Activated gamma-delta T cell treated with Interleukin-2 at 50 U/mL for 16 hours (primary cell): ENCODE measurements around the gene MFSD6.

Experiments
- DNase-seq: peaks from one replicate; pipeline ENCODE4 v3.0.0-alpha.2; 2020

Gene MFSD6

GRCh38 chr2:190534310-190535120, 126.4 kb downstream of the MFSD6 start, which contains the start of gene NEMP2:
Gene NEMP2 (minus strand): TSS chr2:190534722. CDS start chr2:190534655, 67 bp downstream.
- DNase-seq: peak; percentile 81

- no peak for DNase-seq
These were observed 126.9 kb downstream of the MFSD6 start for GRCh38 chr2:190535121-190535439.

- DNase-seq: no peak
These were observed 127.4 kb downstream of the MFSD6 start for GRCh38 chr2:190535586-190535985.

DNA sequence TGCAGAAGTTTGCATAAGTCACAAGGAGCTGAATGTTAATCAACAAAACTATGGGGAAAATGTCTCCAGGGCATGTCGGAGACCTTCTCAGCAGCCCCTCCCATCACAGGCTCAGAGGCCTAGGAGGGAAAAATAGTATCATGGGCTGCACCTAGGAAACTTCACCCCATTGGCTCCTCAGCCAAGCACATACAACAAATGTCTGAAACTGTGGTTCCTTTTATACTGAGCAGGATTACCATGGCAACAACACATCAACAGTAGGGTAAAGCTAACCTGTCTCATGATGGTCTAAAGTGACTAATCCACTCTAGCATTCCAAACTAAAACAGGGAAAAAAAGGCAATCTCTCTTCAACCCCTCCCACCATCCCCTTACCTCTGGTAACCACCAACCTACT, 129.6 kb downstream of the MFSD6 start:
- DNase-seq: no peak

GRCh38 chr2:190538201-190538600, 130.0 kb downstream of the MFSD6 start:
- no peak for DNase-seq

GRCh38 chr2:190540048-190540447, 131.9 kb downstream of the MFSD6 start:
- DNase-seq: no peak

GRCh38 chr2:190545093-190545492, 136.9 kb downstream of the MFSD6 start:
- DNase-seq: no peak

DNA sequence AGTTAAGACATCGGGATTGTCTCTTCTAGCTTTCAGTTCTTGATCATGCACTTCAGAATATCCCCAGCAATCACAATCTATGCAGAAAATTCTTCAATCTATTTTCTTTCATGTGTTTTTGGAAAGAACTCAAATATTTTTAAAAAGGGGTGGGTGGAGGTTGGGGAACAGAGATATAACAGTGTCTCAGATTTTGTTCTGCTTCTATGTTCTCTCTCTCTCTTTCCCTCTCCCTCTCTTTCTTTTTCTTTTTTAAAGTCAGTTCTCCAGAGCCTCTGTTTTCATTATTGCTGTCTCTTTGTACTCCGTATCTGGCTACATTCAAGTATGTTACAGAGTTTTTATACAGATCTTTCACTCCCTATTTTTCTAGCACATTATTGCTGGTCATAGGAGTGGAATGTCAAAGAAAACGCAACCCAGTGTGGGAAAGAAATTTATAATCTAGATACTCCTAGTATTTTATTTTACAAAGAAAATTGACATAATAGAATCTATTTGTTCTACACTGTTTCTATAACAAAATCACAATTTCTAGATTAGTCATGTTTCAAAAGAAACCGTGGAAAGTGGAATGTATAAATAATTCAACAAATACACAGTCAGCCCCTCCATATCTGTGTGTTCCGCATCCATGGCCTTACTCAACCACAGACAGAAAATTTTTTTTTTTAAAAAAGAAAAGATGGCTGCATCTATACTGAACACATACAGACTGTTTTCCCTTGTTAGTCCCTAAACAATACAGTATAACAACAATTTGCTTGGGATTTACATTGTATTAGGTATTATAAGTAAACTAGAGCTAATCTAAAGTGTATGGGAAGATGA, 137.6 kb downstream of the MFSD6 start:
- no peak for DNase-seq

DNA sequence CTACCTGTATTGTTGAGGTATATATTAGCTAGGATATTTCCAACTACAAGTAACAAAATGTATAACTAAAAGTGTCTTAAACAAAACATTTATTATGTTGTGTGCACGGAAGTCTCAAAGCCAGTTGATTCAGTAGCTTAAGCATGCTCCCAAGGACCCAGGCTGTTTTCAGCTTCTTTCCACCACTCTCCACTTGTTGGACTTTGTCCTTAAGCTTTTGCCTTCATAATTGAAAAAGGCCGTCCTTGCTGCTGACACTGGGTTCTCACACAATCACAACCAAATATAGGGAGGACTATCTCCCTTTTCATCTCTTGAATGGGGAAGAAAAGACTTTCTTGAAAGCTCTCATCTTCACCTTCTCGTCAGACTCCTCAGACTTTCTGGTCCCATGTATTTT, 138.6 kb downstream of the MFSD6 start:
- no peak for DNase-seq

DNA sequence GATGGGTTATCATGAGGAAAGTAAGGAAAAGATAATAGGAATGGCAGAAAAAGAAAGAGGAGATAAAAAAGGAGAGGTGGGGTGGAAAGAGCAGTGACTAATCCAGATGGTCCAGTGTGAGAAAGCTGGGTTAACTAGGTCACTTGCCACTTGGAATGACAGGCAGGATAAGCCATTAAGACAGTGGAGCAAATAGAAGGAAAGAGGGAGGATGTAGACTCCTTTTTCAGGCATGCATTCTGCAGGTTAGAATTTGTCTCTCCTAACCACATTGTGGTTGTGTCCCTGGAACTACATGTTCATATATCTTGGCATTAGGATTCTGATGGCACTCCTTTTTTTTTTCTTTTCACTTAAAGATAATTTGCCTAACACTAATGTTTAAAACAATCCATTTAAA, 139.7 kb downstream of the MFSD6 start:
- no peak for DNase-seq

DNA sequence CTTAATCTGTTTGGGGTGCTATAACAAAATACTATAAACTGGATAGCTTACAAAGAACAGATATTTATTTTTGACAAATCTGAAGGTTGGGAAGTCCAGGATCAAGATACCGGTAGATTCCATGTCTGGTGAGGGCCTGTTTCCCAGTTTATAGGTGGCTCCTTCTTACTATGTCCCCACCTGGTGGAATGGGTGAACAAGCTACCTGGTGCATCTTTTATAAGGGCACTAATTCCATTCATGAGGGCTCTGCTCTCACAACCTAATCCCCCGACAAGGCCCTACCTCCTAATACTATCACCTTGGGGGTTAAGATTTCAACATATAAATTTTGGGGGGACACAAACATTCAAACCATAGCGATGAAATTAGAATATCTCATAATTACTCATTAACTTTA, 142.0 kb downstream of the MFSD6 start:
- DNase-seq: no peak
